ENCODE measurements around the gene FAM227B.
"Not testable (repeated sequence)": the region's sequence is repeated elsewhere in the genome, so short reads cannot be mapped to it uniquely, and the experiment has no call there.

Gene FAM227B

GRCh38 chr15:49372366-49372765 is 248.3 kb downstream of the FAM227B start:
- no peak for DNase-seq (ENCODE audit: low read depth)

DNA sequence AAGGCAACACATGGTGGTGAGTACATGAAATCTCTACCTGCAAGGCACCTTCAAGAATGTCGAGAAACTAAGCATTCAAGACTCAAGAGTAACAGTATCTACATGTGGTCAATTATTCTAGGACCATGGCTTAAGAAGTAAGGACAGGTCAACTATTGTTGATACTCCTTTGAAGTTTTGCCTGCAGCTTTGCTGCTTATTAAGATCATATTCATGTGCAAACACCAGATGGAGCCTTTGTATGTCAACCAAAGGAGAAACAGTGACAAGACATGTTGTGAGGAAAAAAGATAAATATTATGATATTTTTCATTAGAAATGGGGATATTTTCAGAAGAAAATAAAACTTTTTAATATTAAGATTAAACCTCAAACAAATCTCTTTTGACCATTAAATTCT is 249.8 kb downstream of the FAM227B start:
- no peak for DNase-seq (ENCODE audit: low read depth)

GRCh38 chr15:49366496-49366895 is 254.1 kb downstream of the FAM227B start:
- DNase-seq (ENCODE audit: low read depth): no peak

- no peak for DNase-seq (ENCODE audit: low read depth)
Observed at GRCh38 chr15:49361370-49361769, 259.2 kb downstream of the FAM227B start.

DNA sequence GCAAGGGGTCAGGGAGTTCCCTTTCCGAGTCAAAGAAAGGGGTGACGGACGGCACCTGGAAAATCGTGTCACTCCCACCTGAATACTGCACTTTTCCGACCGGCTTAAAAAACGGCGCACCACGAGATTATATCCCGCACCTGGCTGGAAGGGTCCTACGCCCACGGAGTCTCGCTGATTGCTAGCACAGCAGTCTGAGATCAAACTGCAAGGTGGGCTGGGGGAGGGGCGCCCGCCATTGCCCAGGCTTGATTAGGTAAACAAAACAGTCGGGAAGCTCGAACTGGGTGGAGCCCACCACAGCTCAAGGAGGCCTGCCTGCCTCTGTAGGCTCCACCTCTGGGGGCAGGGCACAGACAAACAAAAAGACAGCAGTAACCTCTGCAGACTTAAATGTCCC is 266.2 kb downstream of the FAM227B start:
- DNase-seq (ENCODE audit: low read depth): not testable (repeated sequence)

- no peak for DNase-seq (ENCODE audit: low read depth)
Observed at GRCh38 chr15:49343546-49343945, 277.1 kb downstream of the FAM227B start.

DNA sequence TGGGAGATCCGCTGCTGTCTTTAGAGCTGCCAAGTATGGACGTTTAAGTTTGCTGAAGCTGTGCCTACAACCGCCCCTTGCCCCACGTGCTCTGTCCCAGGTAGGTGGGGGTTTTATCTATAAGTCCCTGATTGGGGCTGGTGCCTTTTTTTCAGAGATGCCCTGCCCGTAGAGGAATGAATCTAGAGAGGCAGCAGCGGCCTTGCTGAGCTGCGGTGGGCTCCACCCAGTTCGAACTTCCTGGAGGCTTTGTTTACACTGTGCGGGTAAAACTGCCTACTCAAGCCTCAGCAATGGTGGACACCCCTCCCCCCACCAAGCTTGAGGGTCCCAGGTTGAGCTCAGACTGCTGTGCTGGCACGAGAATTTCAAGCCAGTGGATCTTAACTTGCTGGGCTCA is 281.0 kb downstream of the FAM227B start:
- no peak for DNase-seq (ENCODE audit: low read depth)

- DNase-seq (ENCODE audit: low read depth): no peak
Observed at GRCh38 chr15:49331951-49332350, 288.7 kb downstream of the FAM227B start.

GRCh38 chr15:49331442-49331841 is 289.2 kb downstream of the FAM227B start:
- no peak for DNase-seq (ENCODE audit: low read depth)

GRCh38 chr15:49330166-49330565 is 290.5 kb downstream of the FAM227B start:
- no peak for DNase-seq (ENCODE audit: low read depth)

DNA sequence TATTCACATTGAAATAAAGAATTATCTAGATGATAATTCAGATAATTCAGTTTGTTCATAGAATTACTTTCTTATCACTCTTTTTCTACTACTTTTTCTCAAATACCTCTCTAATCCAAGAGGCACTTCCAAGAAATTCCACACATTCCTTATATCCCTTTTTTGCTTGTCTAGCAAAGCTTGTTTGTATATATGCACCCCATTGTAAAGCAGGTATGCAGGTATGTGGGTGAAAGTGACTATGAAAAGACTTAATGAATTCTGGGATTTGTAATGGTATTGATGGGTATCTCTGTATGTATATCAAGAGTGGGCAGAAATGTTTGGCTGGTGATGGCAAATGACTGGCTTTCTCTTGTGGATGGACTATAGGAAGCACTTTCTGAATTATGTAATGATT is 291.7 kb downstream of the FAM227B start:
- no peak for DNase-seq (ENCODE audit: low read depth)

GRCh38 chr15:49327927-49328326 is 292.7 kb downstream of the FAM227B start:
- DNase-seq (ENCODE audit: low read depth): no peak

GRCh38 chr15:49323207-49323606 is 297.4 kb downstream of the FAM227B start:
- no peak for DNase-seq (ENCODE audit: low read depth)

GRCh38 chr15:49320351-49320750 is 300.3 kb downstream of the FAM227B start:
- DNase-seq (ENCODE audit: low read depth): no peak

GRCh38 chr15:49315391-49315823 is 305.2 kb downstream of the FAM227B start:
- DNase-seq (ENCODE audit: low read depth): no peak

GRCh38 chr15:49314716-49315115 is 305.9 kb downstream of the FAM227B start:
- DNase-seq (ENCODE audit: low read depth): no peak

DNA sequence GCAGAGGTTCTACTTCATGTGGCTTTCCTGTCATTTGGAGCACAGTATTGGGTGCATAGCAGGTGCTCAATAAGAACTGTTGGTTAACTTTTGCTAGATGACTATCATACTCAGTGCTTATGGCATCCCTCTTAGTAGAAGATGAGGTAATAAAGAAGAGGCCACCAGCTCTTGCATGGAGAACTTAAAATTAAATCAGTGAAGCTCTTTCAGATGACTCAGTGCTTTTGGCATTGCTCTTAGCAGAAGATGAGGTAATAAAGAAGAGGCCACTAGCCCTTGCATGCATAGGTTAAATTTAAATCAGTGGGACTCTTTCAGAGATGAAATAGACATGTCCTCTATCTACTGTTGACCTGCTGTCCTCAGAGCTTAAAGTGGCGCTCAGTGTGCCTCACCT is 307.0 kb downstream of the FAM227B start:
- no peak for DNase-seq (ENCODE audit: low read depth)

GRCh38 chr15:49309889-49310288 is 310.7 kb downstream of the FAM227B start:
- DNase-seq (ENCODE audit: low read depth): no peak

DNA sequence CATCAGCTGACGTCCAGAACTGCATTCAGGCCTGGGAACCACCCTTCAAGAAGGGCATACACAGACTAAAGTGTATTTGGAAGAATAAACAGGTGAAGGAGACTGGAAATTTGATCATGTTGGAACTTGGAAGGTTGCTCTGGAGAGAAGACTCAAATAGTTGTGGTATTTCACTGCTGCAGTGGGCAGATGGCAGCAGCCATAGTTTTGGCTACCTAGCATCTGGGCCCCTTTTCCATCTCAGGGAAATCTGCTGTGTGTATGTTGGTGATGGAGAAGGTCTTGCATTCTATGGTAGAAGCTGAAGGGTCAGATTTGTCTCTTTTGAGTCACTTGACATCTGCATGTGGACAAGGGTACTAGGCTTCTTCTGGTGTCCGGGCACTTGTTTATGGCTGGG is 311.9 kb downstream of the FAM227B start:
- no peak for DNase-seq (ENCODE audit: low read depth)

DNA sequence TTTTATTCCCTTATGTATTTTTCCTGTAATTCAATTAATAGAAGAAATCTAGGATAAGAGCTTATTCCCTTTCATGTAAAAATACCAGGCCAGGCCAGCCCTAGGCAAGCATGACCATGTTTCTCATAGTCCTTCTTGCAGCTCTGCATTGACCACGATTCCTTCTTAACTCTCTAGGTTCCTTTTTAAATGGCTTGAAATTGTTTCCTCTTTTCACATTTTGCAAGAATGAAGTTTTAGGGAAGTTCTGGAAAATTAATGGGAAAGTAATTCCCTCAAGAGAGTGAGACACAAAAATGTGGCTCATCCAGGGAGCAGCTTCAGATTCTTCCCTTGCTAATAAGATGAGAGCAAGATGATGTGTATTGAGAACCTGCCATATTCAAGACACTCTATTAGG is 314.1 kb downstream of the FAM227B start:
- DNase-seq (ENCODE audit: low read depth): no peak

DNA sequence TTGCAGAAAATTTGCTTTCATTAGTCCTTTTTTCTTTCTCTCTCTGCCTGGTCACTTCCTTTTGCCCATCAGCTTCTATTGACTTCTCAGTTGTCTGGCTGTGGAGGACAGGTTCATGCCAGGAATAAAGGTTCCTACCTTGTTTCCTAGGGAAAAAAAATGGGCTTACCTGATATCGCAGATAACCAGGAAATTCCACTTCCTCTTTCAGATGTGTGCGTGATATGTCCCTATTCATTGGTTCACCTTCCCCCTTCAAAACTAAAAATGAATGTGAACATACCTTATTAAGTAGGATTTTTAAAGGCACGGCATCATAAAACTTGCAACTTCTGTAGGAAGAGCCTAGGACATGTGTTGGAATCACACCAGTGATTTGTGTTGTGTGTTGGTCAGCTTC is 317.6 kb downstream of the FAM227B start:
- no peak for DNase-seq (ENCODE audit: low read depth)

GRCh38 chr15:49301562-49301961 is 319.1 kb downstream of the FAM227B start:
- no peak for DNase-seq (ENCODE audit: low read depth)

GRCh38 chr15:49300856-49301255 is 319.8 kb downstream of the FAM227B start:
- no peak for DNase-seq (ENCODE audit: low read depth)

- DNase-seq (ENCODE audit: low read depth): no peak
Observed at GRCh38 chr15:49297584-49297983, 323.0 kb downstream of the FAM227B start.

- DNase-seq (ENCODE audit: low read depth): no peak
Observed at GRCh38 chr15:49296258-49296657, 324.4 kb downstream of the FAM227B start.
